GM19238 (cell line): Measurements from ENCODE around the gene XPO5.
A peak's percentile ranks its signal among the peaks of the same experiment; 100 is the strongest.

Experiments used
- DNase-seq: peaks from one replicate; pipeline ENCODE4 v3.0.0; 2011; ENCODE audit warnings: low spot score; ENCODE audit not compliant: insufficient read length

XPO5 gene

DNA sequence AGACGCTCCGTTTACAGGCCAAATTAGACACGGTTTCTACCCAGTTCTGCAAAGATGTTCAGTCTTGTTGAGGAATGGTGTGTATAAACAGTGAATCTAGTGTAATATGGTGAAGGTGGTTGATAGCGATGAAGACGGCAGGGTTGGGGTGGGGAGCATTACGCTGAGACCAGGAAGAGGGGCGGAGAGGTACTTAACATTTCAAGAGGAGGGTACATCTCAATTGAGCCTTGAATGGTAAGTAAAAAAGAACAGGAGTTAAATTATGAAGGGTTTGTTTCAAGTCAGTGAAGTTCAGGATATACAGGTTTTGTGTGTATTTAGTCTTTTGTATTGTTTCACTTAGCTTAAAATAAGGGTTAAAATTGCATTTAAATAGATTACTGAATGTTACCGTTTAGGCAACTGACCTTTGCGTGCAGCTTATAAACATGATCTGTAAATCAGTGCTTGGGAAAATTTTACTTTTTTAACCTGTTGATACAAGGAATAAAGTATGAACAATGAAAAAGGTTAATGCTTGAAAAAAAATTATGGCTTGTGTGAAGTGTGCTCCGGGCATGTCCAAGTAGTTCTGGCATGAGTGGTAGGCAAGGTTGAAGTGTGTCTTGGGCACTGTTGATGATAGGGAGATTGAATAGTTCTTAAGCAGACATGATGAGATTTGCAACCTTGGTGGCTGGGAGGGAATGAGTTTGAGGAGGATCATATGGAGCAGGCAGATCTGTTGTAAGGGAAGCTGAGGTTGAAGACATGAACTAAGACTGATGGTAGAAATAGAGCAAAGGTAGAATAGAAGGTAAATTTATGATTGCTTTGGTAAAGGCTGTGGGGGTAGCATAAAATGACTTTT is 58.1 kb downstream of the XPO5 start:
- DNase-seq, result no peak

GRCh38 chr6:43516697-43517504 is 58.9 kb downstream of the XPO5 start, which contains the start of the genes POLR1C and YIPF3:
Gene POLR1C (plus strand): TSS chr6:43517089. CDS start chr6:43517110, 21 bp downstream.
Gene YIPF3 (minus strand): TSS chr6:43516926. CDS start chr6:43516807, 119 bp downstream.
- peak; percentile 97 for DNase-seq

- DNase-seq, result no peak
Observed at GRCh38 chr6:43516367-43516696, 59.5 kb downstream of the XPO5 start.

- no peak for DNase-seq
Observed at GRCh38 chr6:43515808-43516207, 60.0 kb downstream of the XPO5 start.

GRCh38 chr6:43511824-43512415 is 63.9 kb downstream of the XPO5 start:
- DNase-seq, result no peak

- DNase-seq, result no peak
Observed at GRCh38 chr6:43510827-43511163, 65.0 kb downstream of the XPO5 start.

GRCh38 chr6:43509984-43510826 is 65.6 kb downstream of the XPO5 start, which contains the start of gene LRRC73:
Gene LRRC73 (minus strand): TSS chr6:43510346. CDS start chr6:43509785, 561 bp downstream.
- DNase-seq, result peak; percentile 76

GRCh38 chr6:43509142-43509983 is 66.5 kb downstream of the XPO5 start:
- DNase-seq, result no peak

GRCh38 chr6:43508481-43509141 is 67.2 kb downstream of the XPO5 start:
- DNase-seq, result no peak

DNA sequence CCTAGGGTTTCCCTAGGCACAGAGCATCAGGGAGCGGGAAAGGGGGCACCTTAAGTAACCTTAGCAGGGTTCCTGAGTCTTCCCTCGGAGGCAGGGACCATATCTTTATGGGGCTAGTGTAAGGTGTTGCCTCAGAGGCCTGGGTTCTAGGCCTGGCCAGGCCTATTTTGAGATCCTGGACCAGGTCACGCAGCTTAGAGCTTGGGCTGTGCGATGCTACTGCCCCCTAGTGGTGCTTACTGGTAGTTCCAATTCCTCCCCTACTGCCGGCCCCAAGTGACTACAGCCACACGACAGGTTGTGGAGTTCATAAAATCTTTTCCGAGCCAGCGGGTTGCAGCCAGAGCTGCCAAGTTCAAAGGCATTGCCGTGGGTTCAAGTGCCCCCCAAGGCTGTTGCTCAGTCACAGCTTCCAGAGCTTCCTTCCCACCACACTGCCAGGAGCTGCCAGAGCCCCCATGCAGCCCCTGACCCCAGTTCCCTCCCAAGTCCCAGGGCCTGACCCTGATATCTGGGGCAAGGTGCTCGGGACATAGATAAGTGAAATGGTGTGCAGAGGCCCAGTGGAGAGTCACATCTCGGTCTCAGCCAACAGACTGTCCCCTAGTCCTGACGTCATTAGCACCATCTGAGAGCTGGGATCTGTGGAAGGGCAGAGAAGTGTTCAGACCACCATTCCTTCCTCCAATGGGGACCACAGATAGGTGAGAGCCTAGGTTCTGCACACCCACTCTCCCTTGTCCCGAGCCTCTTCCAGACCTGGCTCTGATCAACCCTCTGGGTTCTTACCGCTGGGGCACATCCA is 69.0 kb downstream of the XPO5 start:
- DNase-seq, result peak; percentile 80

DNA sequence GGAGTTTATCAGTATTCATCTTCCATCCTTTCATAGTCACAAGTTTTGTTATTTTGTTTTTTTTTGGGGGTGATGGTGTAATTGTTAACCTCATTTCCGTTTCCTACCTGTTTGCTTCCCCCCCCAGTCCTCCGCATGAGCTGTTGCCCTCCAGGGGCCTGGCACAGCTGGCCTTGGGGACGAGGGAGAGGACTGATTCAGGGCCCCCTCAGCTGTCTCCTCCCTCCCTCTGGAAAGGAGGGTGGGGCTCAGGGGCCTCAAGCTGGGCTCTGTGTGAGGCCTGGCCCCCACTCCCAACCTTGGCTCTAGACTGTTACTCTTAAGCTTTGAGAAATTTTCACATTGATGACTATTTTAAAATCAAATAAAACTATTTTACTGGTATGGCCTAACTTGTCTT is 69.7 kb downstream of the XPO5 start:
- no peak for DNase-seq

DNA sequence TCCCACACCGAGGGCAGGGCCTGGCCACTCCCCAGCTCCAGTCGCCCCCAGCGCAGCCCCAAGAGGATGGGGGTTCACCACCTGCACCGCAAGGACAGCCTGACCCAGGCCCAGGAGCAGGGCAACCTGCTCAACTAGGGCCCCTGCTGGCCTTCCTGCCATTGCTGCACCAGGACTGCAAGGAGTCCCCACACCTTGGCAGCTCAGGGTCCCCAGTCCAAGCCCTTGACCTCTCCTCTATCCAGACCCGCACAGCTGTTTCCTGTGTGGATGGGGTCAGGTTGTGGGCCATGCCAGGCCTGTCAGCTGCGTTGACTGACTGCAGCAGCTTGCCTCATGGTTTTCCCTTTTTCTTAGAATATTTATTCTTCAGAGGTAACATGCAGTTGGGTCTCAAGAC is 70.1 kb downstream of the XPO5 start:
- DNase-seq, result no peak

DNA sequence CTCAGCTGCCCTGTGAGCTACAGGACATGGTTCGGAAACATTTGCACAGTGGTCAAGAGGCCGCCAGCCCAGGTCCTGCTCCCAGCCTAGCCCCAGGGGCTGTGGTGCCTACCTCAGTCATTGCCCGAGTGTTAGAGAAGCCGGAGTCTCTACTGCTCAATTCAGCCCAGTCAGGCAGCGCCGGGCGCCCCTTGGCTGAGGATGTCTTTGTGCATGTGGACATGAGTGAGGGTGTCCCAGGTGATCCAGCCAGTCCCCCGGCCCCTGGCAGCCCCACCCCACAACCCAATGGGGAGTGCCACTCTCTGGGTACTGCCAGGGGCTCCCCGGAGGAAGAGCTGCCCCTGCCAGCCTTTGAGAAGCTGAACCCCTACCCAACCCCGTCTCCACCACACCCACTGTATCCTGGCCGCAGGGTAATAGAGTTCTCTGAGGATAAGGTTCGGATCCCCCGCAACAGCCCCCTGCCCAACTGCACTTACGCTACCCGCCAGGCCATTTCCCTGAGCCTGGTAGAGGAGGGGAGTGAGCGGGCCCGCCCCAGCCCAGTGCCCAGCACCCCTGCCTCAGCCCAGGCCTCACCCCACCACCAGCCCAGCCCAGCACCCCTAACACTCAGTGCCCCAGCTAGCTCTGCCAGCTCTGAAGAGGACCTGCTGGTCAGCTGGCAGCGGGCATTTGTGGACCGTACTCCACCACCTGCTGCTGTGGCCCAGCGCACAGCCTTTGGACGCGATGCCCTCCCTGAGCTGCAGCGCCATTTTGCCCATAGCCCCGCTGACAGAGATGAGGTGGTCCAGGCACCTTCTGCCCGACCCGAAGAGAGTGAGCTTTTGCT is 70.9 kb downstream of the XPO5 start:
- no peak for DNase-seq

DNA sequence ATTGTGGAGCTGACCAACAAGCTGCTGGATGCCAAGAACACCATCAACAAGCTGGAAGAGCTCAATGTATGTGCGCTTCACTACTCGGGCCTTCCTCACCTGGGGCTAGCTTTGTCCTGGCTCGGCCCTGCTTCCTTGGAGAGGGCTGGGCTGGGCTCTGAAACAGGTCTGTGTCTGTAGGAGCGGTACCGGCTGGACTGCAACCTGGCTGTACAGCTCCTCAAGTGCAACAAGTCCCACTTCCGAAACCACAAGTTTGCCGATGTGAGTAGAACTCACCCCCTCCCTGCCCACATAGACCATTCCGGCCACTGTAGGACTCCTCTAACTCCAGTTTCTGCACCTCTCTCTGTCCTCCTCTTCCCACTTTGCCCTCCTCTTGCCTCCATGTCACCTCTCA is 72.4 kb downstream of the XPO5 start:
- DNase-seq, result no peak

- DNase-seq, result no peak
Observed at GRCh38 chr6:43502666-43503065, 73.2 kb downstream of the XPO5 start.

DNA sequence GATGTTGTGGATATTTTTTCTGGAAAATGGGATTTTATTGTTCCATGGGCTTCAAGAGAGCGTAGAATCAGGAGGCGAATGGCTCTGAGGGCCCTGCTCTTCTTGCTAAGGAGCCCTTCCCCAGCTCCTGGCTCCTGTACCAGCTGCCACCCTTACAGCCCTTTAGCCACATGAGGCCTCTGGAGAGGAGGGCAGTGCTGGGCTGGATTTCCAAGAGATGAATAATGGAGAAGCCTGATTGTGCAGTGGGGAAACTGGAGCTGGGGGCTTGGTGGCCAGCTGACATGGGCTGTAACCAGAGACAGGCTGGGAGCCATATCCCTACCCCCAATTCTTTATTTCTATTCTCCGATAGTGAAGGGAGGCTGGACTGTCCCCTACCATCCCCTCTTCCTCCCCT is 74.9 kb downstream of the XPO5 start:
- no peak for DNase-seq

GRCh38 chr6:43499028-43499815 is 76.6 kb downstream of the XPO5 start:
- DNase-seq, result no peak
